GM19193 (cell line): ENCODE measurements around the gene SNX9.

ENCODE experiments used
- POLR2A ChIP-seq: IDR thresholded peaks from 4 replicates; pipeline ENCODE4 v1.6.1; 2011; ENCODE audit not compliant: insufficient read depth, insufficient read length; ENCODE audit errors: extremely low read depth

SNX9 gene

GRCh38 chr6:157840776-157841175 lies 17.7 kb downstream of the SNX9 start:
- TF ChIP-seq POLR2A = no peak

- TF ChIP-seq POLR2A = no peak
These were observed 18.3 kb downstream of the SNX9 start for GRCh38 chr6:157841211-157841840.

GRCh38 chr6:157842212-157842611 lies 19.2 kb downstream of the SNX9 start:
- TF ChIP-seq POLR2A = no peak

DNA sequence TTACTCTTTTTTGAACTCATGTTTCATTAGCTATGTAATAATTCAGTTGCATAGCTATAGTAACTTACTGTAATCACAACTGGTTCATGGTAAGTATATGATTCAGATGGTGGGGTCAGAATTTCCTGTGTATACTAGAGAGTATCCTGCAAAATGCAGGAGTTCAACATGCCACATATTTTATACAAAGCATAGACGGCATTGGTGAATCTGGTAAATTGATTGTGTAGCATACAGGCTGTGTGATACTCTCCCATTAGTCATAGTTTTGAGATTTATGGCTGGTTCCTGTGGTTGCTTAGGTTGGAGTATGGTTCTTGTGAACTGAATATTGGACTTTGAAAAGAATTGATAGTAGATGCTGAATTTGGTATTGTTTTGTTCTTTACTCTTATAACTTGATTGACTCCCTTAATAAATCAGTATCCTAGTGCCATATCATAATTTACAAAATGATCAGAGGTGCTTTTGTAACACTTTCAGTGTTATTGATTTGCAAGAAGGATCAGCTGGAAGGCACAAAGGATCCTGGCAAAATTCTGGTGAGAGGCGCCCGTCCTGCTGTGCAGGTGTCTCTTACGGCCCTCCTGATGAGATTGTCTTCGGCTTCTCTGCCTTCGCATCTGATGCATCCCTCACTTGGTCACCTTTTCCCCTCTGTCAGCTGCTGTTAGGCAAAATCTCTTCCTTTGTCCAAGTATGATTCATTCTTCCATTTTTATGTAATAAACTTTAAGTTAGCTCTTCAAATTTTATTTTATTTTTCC lies 22.6 kb downstream of the SNX9 start:
- no peak for TF ChIP-seq POLR2A

DNA sequence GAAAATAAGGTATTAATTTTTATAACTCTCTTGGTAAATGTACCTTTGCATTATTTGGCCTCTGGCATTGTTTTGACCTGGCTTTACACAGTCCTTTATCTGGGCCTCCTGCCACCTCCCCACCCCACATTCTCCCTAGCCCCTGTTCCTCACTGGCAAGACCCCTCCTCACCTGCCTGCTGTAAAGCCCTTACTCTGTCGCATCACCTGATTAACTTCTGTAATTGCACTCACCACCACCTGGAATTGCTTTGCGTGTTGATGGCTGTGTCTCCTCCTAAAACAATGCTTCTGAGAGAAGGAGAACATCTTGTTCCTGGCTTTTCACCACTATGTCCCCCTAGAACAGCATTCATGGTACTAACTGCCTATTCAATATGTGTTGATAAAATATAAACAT lies 24.8 kb downstream of the SNX9 start:
- no peak for TF ChIP-seq POLR2A

DNA sequence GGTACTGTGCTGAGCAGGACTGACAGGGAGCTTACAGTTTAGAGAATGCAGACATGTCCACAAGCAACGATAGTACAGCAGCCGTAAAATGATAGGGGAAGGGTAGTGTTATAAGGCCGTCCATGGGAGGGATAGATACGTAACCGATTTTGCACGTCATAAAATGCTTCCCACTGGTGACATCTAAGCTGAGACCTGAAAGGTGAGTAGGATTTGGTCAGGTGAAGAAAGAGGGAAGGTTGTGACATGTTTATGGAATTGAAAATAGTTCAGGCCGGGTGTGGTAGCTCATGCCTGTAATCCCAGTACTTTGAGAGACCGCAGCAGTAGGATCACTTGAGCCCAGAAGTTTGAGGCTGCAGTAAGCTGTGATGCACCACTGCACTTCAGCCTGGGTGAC lies 25.6 kb downstream of the SNX9 start:
- no peak for TF ChIP-seq POLR2A

- TF ChIP-seq POLR2A = no peak
These were observed 26.4 kb downstream of the SNX9 start for GRCh38 chr6:157849288-157850017.

DNA sequence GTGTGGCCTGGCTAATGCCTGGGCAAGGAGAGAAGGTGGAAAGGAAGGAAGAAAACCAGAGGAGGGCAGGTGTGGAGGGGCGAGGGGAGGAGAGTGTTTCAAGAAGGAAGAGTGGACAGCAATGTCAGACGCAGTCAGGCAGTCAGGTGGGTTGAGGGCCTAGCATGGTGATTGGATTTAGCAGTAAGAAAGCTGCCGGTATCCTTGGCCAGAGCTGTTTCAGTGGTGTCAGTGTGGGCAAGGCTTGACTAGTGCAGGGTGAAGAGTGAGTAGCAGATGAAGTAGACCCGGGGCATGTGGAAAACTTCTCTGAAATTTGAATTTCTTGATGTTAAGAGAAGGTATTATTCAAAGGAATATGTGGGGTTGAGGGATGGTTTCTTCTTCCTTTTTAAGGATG lies 27.0 kb downstream of the SNX9 start:
- TF ChIP-seq POLR2A = no peak

DNA sequence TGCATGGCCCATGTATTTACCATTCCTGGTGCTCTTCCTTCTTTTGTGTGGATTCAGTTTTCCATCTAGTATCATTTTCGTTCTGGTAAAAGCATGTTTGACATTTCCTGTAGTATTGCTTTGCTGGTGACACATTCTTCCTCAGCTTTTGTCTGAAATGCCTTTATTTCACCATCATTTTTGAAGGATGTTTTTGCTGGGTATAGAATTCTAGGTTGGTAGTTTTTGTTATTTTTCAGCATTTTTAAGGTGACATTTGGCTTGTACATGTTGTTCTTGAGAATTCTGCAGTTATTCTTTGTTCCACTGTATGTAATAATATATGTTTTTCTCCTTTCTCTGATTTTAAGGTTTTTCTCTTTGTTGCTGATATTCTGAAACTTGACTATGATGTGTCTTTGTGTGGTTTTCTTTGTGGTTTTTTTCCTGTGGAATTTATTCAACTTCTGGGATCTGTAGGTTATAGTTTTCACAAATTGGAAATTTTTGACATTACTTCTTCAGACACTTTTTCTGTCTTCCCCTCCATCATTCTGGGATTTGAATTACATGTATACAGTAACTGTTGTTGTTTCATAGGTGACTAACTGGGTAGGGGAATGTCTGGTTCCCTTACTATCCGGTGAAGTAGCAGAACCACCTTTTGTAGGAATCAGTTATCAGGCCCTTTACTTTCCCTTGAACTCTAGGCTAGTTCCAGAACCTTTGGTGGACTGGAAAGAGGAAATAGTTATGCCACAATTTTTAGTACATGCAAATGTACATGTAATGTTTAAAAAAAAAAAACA lies 30.2 kb downstream of the SNX9 start:
- no peak for TF ChIP-seq POLR2A

DNA sequence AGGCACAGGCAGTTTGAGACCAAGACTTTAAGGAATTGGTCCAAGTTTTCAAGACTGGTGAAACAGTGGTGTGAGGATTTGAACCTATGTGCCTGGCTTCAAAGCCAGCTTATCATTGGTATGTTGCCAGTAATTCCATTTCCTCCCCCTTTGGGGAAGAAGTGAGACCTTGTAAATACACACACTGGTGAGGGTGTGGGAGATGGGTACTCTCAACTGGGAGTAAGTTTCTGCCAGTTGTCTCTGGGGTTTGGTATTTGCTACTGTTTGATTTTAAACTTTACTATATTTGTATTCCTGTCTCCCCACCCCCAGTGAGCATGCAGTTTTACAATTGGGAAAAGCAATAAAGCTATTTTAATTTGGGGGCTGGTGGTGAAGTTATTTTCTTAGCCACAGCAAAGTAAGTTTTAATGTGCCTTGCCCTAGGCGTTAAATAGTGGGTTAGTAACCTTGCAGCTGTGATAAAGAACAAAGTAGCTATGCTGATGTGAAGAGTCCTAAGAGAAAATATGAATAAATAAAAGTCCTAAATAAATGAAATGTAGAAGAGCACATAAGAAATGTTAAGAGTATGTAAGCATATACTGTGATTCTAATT lies 31.0 kb downstream of the SNX9 start:
- no peak for TF ChIP-seq POLR2A

- TF ChIP-seq POLR2A = no peak
These were observed 32.3 kb downstream of the SNX9 start for GRCh38 chr6:157855325-157855724.

- TF ChIP-seq POLR2A = no peak
These were observed 36.9 kb downstream of the SNX9 start for GRCh38 chr6:157859775-157860504.

GRCh38 chr6:157860505-157860991 lies 37.5 kb downstream of the SNX9 start:
- TF ChIP-seq POLR2A = no peak

- TF ChIP-seq POLR2A = no peak
These were observed 38.1 kb downstream of the SNX9 start for GRCh38 chr6:157861184-157861583.
